Measurements from ENCODE around the gene UVSSA. TPM values are rescaled to one million over a fixed set of nuclear protein-coding genes. Genes with fewer than 3 reads are reported as not detected.
A peak's percentile ranks its signal among the peaks of the same experiment; 100 is the strongest.

The UVSSA gene
- total and polyA plus RNA-seq, 2 experiments from 2014 or later, result 2.9 to 4.1 TPM

GRCh38 chr4:1410491-1411325 is 63.7 kb downstream of the UVSSA start:
- whole genome bisulfite sequencing, 2 experiments (ENCODE audit: low coverage in 1 of 2, low lambda C conversion rate in 2 of 2, missing lambda C conversion rate in 2 of 2), result 16 to 18% methylated on average over 47 to 48 of the region's 48 CpGs
- peaks cover 36% of the 10 kb centered on the region for H3K27me3 ChIP-seq (replicated peaks; ENCODE audit: insufficient read depth)
- H3K9me3 ChIP-seq (ENCODE audit: low read depth), result no peaks in the 10 kb centered on the region

GRCh38 chr4:1411436-1412375 is 64.7 kb downstream of the UVSSA start:
- in situ Hi-C loops (cut with MboI), result no loop called here
- TF ChIP-seq EZH2phosphoT487 (IDR thresholded peaks at IDR 0.05; ENCODE audit: insufficient read depth, low read depth) (no peak), EZH2 (IDR thresholded peaks at IDR 0.05; ENCODE audit: insufficient read depth, poor library complexity, severe bottlenecking) (no peak)

More at GRCh38 chr4:1410491-1411325, 63.7 kb downstream of the UVSSA start:
- H3K4me1 ChIP-seq (ENCODE audit: insufficient read depth), result no peaks in the 10 kb centered on the region
- H3K27ac ChIP-seq, result no peak overlapping the region
- DNase-seq, result peak; percentile 67
- no peaks in the 10 kb centered on the region for H3K36me3 ChIP-seq (ENCODE audit: low read depth)
- no peak overlapping the region for H3K9ac ChIP-seq
- no peaks in the 10 kb centered on the region for H3K79me2 ChIP-seq (ENCODE audit: insufficient read depth)
- H2AFZ ChIP-seq, result no peak overlapping the region
- no peaks in the 10 kb centered on the region for H3K9me2 ChIP-seq (ENCODE audit: insufficient read depth)
- no peak for TF ChIP-seq EZH2phosphoT487 (IDR thresholded peaks at IDR 0.05; ENCODE audit: insufficient read depth, low read depth)
- no peak for TF ChIP-seq EZH2 (IDR thresholded peaks at IDR 0.05; ENCODE audit: insufficient read depth, poor library complexity, severe bottlenecking)
- in situ Hi-C loops (cut with MboI), result no loop called here
- no peak overlapping the region for H3K4me3 ChIP-seq
- H3K4me2 ChIP-seq (ENCODE audit: unreplicated experiment), result no peak overlapping the region
- H3F3A ChIP-seq (ENCODE audit: insufficient read depth), result no peaks in the 10 kb centered on the region
- no peaks in the 10 kb centered on the region for H4K20me1 ChIP-seq (ENCODE audit: insufficient read depth)

GRCh38 chr4:1412376-1413203 is 65.6 kb downstream of the UVSSA start:
- Histone ChIP-seq H3K9me2 (ENCODE audit: insufficient read depth) (no peaks in the 10 kb centered on the region), H3K4me2 (ENCODE audit: unreplicated experiment) (no peak overlapping the region), H4K20me1 (ENCODE audit: insufficient read depth) (no peaks in the 10 kb centered on the region), H3K27ac (no peak overlapping the region), H3K9me3 (ENCODE audit: low read depth) (no peaks in the 10 kb centered on the region), H3F3A (ENCODE audit: insufficient read depth) (no peaks in the 10 kb centered on the region), H3K27me3 (replicated peaks; ENCODE audit: insufficient read depth) (peaks cover 24% of the 10 kb centered on the region), H3K9ac (no peak overlapping the region), H3K4me1 (ENCODE audit: insufficient read depth) (no peaks in the 10 kb centered on the region), H3K4me3 (no peak overlapping the region), H3K36me3 (ENCODE audit: low read depth) (no peaks in the 10 kb centered on the region), H3K79me2 (ENCODE audit: insufficient read depth) (no peaks in the 10 kb centered on the region), H2AFZ (no peak overlapping the region)
- 57 to 64% methylated on average over 15 of the region's 15 CpGs for WGBS, 2 experiments (ENCODE audit: low coverage in 1 of 2, low lambda C conversion rate in 2 of 2, missing lambda C conversion rate in 2 of 2)
- TF ChIP-seq EZH2 (IDR thresholded peaks at IDR 0.05; ENCODE audit: insufficient read depth, poor library complexity, severe bottlenecking) (no peak), EZH2phosphoT487 (IDR thresholded peaks at IDR 0.05; ENCODE audit: insufficient read depth, low read depth) (no peak)
- in situ Hi-C loops (cut with MboI), result no loop called here
- no peak for DNase-seq

More at GRCh38 chr4:1411436-1412375, 64.7 kb downstream of the UVSSA start:
- Histone ChIP-seq H3F3A (ENCODE audit: insufficient read depth) (no peaks in the 10 kb centered on the region), H3K9me2 (ENCODE audit: insufficient read depth) (no peaks in the 10 kb centered on the region), H4K20me1 (ENCODE audit: insufficient read depth) (no peaks in the 10 kb centered on the region), H3K4me2 (ENCODE audit: unreplicated experiment) (no peak overlapping the region), H3K27me3 (replicated peaks; ENCODE audit: insufficient read depth) (peaks cover 32% of the 10 kb centered on the region), H2AFZ (no peak overlapping the region), H3K9me3 (ENCODE audit: low read depth) (no peaks in the 10 kb centered on the region), H3K27ac (no peak overlapping the region), H3K36me3 (ENCODE audit: low read depth) (no peaks in the 10 kb centered on the region), H3K4me3 (no peak overlapping the region), H3K4me1 (ENCODE audit: insufficient read depth) (no peaks in the 10 kb centered on the region), H3K9ac (no peak overlapping the region), H3K79me2 (ENCODE audit: insufficient read depth) (no peaks in the 10 kb centered on the region)
- 26 to 27% methylated on average over 17 of the region's 17 CpGs for WGBS, 2 experiments (ENCODE audit: low coverage in 1 of 2, low lambda C conversion rate in 2 of 2, missing lambda C conversion rate in 2 of 2)
- DNase-seq, result no peak
